ENCODE data around the gene SH3BP4.
"Not testable (repeated sequence)": the region's sequence is repeated elsewhere in the genome, so short reads cannot be mapped to it uniquely, and the experiment has no call there.

Gene SH3BP4

DNA sequence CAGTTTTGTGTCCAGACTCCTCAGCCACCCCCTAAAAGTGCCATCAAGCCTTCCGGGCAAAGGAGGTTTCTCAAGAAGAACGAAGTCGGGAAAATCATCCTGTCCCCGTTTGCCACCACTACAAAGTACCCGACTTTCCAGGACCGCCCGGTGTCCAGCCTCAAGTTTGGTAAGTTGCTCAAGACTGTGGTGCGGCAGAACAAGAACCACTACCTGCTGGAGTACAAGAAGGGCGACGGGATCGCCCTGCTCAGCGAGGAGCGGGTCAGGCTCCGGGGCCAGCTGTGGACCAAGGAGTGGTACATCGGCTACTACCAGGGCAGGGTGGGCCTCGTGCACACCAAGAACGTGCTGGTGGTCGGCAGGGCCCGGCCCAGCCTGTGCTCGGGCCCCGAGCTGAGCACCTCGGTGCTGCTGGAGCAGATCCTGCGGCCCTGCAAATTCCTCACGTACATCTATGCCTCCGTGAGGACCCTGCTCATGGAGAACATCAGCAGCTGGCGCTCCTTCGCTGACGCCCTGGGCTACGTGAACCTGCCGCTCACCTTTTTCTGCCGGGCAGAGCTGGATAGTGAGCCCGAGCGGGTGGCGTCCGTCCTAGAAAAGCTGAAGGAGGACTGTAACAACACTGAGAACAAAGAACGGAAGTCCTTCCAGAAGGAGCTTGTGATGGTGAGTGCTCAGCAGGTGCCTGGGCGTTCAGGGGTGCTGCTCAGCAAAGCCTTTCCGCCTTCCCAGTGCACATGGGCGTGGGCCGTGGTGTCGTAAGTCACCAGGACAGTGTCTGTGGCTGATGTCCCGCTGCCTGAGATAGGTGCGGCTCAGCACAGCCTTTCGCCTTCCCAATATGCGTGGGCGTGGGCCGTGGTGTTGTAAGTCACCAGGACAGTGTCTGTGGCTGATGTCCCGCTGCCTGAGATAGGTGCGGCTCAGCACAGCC, 91.0 kb downstream of the SH3BP4 start:
- DNase-seq (ENCODE audit: low spot score): no peak

DNA sequence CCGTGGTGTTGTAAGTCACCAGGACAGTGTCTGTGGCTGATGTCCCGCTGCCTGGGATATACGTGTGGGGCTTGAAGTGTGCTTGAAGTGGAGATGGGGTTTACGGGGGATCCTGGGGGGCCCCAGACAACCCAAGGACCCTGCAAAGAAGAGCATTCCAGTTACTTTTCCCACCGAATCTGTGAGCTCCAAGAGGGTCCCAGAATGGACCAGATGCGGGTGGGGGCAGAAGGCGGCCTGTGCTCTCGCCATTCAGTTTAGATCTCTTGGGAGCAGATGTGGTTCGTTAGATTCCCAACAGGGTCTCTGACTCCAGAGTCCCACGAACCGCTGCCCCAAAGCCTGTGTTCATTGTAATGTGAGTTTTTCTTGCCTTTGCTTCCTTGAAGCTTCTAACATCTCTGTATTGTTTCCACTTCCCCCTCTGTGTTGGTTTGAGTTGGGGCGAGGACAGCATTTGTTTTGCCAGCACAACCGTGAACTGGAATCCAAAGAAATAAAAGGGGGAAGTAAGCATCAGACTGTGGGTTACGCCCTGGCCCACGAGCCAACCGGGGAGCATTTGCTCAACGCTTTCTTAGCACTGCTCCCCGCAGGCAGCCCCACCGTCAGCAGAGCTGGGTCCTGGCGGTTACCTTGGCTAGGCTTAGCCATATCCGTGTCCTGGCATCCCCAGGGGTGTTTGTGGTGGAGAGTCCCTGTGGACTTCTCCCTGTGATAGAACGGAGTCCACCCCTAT, 92.1 kb downstream of the SH3BP4 start:
- peak; percentile 12 for DNase-seq (ENCODE audit: low spot score)

DNA sequence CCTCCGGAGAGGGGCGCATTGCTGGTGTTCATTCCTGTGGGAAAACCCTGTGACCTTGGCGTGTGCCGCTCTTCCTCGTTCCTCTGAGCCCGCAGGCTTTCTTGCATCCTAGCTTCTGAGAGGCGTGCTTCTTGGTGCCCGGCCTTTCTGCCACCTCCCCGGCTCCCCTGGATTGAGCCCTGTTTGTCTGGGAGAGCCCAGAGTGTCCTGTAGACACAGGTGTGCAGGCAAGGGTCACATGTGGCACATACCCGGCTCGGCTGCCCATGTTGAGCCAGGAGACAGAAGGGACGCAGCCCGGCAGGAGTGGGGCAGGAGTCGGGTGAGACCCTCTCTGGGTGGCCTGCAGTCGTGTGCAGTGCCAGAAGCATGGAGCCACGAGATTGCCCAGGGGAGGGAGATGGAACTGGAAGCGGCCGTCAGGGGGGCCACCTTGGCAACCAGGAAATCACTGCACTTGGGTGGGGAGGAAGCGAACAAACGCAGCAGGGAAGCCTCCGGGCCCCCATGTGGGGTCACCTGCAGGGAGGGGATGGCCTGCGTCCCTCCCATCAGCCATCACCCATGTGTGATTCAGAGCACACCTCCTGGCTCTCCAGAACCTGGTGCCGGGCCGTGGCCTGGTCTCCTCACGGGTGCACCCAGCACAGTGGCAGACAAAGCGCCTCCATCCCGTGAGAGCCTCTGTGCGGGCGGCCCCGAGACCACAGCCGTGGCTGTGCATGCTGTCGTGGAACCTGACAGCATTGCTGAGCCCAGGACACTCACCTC, 92.9 kb downstream of the SH3BP4 start:
- no peak for DNase-seq (ENCODE audit: low spot score)

DNA sequence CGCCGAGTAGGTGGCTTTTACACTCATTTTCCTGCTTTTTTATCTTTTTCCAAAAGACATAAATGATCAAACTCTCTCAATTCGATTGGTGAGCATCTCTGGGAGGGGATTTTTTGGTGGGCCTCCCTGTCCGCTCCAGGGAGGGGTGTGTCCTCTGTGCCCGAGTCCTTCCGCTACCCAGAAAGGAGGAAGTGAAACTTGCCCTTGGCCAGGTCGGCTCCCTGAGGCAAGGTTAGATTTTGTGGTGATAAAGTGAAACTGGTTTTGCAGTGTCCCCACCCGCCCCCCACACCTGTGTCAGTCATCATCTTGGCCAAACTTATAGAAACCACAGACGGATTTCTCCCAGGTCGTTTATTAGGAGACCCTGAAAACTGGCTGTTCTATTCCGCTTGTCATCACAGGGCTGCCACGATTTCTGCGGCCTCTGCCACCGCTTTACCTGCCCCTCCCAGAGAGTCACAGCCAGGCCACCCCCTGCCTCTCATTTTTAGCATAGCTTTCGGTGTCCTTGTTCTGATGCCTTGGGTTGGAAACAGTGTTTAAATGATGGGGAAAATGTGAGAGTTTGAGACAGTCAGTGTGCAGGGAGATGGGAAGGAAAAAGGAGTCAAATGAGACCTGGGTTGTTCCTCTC, 93.6 kb downstream of the SH3BP4 start:
- no peak for DNase-seq (ENCODE audit: low spot score)

DNA sequence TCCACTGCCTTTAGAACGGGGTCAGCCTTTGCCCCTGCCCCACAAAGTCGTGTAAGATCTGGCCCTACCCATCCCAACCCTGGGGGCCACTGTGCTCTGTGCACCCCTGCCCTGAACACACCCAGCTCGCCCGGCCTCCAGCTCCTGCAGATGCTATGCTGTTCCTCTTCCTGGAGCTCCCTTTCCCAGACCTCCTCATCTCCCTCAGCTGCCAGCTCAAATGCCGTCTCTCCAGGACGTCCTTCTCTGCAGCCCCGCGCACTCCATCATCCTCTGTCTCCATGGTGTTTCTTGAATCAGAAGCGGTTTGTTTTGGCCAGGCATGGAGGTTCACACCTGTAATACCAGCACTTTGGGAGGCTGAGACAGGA, 94.1 kb downstream of the SH3BP4 start:
- DNase-seq (ENCODE audit: low spot score): no peak

DNA sequence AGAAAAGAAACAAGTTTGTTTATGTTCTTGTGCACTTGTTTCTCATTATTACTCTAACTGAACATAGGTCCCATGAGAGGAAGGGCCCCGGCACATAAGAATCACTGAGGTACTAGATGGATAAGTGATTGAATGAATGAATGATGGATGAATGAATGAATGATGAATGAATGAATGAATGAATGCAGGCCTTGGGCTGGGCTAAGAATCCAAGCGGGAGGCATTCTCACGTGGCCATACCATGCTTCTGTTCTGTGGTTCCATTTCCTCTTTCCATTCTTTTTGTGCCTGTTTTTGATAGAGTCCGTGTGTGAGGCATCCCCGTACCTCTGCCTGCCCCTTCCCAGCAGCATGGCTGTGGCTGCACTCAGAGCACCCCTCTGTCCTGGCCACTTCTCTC, 94.8 kb downstream of the SH3BP4 start:
- DNase-seq (ENCODE audit: low spot score): no peak

DNA sequence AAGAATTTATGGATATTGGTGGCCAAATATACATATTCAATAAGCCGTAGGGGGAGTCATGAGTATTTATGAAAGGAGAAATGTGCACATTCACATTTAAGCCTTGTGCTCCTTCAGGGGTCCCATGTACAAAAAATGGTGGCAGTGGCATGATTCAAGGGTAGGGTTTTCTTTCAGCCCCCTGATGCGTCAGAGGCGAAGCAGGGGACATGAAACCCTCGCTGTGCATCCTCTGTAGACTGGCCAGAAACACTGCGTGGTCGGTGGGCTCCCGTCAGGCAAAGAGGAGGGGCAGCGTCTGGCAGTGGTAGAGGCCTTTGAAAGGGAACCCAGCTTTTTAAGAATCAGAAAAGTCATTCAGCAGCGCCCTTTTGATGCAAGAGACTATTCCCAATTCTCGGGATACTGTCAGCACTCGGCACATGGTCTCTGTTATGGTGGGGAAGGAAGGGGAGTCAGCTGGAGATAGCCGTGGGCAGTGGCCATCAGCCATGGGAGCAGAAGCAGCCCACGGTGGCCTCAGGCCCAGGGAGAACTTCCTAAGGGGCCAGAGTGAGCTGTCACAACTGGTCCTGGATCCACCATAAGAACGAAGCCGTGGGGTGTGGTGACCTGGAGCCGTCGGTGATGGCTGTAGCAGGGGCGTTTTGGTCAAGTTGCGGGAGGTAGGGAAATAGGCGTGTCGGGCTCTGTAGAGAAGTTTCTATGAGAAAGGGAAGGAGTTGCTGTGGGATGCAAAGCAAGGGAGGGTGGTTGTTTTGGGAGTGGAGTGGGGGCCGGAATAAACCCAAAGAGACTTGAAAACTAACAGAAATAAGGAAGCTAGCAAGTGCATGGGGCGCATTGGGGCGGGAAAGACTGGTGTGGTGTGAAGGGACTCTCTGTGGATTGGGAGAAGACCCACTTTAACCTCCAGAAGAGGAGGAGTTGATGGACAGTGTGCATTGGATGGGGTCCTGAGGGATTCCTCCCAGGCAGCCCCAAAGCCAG, 95.6 kb downstream of the SH3BP4 start:
- no peak for DNase-seq (ENCODE audit: low spot score)

DNA sequence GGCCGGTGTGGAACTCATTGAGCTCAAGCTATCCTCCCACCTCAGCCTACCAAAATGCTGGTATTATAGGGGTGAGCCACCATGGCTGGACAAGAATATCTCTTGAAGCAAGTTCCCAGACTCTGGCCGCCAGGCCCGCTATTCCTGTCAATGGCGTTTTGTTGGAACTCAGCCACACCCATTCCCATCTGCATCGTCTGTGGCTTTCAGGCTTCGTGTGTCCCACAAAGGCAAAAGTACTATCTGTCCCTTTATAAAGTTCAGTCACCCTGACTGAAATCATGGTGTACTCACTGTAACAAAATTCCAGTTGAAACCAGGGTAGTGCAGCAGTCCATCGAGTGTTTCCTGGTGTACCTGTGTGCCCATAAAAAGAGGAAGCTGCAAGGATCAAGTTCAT, 96.7 kb downstream of the SH3BP4 start:
- DNase-seq (ENCODE audit: low spot score): no peak

DNA sequence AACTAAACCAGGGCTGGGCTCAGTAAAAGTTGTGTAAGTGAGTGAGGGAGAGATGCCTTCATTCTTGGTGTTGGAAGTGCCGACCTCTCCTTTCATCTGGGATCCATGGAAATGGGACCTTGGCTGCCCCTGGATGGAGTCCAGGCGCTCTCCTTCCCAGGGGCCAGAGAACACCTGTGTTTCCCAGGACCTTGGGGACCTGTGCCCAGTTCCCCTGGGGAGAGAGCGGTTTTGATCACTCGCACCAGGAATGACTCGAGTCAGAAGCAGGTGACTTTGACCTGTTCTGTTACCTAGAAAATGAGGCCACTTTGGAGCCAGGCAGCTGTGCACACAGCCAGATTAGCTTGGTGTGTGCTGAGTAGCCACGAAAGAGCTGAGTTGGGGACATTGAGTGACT, 97.3 kb downstream of the SH3BP4 start:
- DNase-seq (ENCODE audit: low spot score): no peak

DNA sequence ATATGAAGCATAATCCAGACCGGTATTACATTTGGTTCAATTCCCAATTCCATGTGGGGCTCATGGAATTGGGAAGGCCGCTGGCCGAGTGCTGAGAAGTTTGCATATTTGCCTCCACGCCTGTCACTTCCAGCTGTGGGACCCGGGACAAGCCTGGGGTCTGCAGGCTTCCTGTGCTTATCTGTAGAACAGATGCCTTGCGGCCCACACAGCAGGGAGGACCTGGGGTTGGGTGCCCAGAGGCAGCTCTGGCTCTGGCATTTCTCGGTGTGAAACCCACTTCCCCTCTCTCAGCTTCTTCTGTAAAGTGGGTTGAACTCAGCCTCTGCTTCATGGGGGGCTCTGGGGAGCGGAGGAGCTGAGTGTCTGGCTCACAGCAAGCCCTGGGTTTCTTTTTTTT, 97.9 kb downstream of the SH3BP4 start:
- no peak for DNase-seq (ENCODE audit: low spot score)

DNA sequence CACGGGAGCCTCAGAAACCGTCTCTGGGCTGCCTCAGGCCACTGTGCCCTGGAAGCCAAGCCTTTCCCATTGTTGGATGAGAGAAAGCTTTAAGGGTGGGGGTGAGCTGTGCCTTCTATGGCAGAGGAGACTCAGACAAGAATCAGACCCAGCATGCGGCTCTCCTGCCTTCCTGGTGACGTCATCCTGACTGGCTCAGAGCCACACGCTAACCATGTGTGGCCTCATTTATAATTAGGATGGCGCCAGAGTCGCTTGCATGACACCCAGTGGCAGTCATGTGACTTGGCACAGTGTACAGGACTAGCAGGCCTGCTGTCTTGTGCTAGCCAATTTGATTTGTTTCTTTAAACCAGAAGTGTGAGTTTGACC, 99.1 kb downstream of the SH3BP4 start:
- DNase-seq (ENCODE audit: low spot score): no peak

DNA sequence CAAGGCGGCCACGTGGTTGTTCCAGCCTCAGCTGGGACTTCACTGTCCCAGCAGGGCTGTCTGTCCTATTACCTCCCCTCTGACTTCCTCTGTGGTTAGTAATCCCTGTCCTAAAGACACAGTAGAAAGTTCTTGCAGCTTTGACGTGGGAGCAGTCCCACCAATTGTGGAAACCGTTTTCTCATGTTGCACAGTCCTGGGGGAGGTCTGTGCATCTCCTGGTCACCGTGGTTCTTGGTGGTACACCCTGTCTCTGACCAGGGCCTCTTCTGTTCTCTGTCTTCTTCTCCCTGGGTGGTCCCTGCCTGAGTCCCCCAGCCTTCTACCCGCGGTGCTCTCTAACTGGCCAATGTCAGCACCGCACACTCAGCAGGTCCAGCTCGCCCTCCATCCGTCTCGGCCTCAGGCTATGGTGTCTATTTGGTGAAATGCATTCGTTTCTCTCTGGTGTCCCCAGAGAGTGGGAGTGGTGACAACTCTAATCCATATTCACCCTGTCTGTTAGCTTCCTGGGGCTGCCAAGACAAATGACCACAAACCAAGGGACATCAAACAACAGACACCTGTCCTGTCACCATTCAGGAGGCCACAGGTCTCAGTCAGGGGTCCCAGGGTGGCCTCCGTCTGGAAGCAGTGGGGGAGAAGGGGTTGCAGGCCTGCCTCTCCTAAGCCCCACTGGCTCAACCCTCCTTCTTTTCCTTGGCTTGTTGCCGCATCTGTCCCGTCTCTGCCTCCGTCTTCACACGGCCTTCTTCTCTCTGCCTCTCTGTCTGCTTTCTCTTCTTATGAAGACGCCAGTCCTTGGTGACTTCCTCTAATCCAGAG, 99.8 kb downstream of the SH3BP4 start:
- DNase-seq (ENCODE audit: low spot score): no peak

DNA sequence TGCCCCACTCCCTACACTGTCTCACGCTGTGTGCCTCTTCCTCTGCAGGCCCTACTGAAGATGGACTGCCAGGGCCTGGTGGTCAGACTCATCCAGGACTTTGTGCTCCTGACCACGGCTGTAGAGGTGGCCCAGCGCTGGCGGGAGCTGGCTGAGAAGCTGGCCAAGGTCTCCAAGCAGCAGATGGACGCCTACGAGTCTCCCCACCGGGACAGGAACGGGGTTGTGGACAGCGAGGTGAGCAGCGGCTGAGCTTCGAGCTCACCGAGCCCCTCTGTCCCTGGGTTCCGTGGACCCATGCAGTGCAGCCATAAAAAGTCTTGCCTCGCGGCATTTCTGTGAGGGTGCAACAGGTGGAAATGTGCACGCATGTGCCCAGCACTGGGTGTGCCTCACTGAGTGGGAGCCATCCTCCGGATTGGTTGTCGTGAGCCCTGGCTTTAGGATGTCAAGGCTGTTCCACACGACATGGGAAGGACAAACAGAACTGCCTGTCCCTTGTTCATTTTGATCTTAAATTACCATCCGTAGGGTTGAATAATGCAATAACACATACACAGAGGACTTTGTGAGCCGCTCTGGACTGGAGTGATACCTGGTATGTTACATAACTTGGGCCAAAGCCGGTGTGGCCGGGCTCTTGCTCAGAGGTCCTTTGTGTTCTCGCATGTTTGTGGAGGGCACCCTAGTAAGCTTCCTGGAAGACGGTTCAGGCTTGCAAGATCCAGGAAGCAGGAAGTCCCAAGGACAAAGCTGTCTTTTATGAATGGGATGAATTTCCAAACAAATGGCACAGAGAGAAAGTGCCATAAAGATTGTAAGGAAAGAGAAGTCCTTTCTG, 100.9 kb downstream of the SH3BP4 start:
- DNase-seq (ENCODE audit: low spot score): no peak

DNA sequence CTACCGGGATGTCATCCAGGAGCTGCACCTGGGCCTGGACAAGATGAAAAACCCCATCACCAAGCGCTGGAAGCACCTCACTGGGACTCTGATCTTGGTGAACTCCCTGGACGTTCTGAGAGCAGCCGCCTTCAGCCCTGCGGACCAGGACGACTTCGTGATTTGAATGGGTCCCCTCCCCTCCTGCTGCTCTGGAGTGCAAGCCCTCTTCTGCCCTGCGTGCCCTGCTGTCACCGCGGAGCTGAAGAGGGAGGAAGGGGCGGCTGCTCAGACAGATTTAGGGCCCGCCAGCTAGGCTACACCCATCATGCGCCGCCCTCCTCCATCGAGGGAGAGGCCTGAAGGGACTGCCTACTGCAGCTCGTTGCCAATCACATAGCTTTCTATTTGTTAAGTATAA, 101.8 kb downstream of the SH3BP4 start:
- DNase-seq (ENCODE audit: low spot score): no peak

DNA sequence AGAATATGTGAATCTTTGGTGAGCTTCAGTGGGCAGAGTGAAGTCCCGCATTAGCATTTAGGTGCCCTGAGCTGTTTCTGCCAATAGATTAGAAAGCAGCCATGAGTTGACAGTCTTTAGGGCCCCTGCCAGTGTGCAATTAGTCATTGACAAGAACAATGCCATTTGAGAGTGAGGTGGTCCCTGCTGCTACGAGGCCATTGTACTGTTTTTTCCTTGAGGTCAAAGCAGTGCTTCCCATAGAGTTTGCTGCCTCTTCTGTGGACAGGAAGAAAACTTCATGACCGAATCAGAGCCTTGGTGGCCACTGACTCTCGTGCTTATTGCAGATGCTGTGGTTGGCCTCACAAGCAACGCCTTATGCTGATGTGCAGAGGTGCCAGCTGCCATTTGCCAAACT, 102.7 kb downstream of the SH3BP4 start:
- no peak for DNase-seq (ENCODE audit: low spot score)

DNA sequence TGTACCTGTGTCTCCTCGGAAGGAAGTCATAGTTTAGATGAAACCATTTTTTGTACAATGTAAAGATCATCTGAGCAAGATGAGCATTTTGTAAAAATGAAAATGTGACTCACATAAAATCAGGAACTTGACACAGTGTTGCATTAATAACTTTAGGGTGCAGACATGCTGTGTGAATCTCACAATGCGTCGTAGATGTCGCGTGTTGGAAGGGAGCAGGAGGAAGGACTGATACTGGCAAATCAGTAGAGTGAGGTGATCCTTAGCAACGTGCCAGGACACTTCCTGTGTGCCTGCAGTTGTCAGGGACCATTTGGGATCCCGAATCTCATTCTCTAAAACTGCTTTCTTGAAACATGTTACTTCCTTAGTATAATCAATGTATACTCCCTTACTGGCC, 103.1 kb downstream of the SH3BP4 start:
- no peak for DNase-seq (ENCODE audit: low spot score)

DNA sequence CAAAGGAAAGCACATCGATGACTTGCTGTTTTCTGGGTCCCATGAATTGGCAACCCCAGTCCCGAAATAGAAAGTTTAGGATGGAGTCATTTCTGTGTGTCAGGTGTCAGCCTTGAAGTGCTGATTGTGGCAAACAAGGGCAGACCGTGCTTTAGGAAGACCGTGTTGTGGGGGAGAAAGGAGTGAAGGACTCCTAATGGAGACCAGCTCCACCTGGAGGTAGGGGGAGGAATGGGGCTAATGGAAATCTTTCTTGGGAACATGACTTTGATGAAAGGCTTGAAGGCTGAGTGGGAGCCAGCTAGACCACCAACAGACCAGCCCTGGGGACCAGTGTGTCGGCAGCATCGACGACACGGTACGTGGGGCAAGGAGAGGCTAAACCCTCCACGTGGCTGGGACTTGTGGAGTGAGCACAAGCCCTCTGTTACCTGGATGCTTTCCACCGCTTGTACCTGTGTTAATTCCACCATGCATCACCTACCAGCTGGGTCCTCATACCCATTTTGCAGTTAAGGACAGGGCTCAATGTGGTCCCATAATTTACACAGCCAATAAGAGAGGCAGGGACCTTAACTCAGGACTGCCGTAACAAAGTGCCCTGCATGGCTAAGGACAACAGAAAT, 104.2 kb downstream of the SH3BP4 start:
- no peak for DNase-seq (ENCODE audit: low spot score)

DNA sequence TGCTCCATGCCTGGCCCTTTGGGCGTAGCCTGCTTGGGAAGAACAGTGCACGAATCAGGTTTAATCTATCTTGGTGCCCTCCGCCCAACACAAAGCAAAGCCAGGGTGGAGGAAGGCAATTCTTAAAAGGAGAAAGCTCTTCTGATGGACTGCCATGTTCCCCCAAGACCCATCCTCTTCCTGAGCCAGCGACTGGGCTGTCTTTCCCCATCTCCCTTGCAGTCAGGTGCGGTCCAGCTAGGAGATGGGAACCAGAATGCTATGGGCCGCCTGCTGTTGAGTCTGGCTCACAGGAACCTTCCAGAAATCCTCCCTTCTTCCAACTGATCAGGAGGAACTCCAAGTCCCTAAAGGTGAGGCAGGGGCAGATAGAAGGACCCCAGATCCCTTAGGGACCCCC, 105.0 kb downstream of the SH3BP4 start:
- no peak for DNase-seq (ENCODE audit: low spot score)

DNA sequence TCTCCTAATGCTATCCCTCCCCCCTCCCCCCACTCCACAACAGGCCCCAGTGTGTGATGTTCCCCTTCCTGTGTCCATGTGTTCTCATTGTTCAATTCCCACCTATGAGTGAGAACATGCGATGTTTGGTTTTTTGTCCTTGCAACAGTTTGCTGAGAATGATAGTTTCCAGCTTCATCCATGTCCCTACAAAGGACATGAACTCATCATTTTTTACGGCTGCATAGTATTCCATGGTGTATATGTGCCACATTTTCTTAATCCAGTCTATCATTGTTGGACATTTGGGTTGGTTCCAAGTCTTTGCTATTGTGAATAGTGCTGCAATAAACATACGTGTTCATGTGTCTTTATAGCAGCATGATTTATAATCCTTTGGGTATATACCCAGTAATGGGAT, 105.8 kb downstream of the SH3BP4 start:
- not testable (repeated sequence) for DNase-seq (ENCODE audit: low spot score)

All from CD4-positive, alpha-beta T cell treated with Interleukin-15 for 4 hours (primary cell).